Measurements from ENCODE around the gene HNRNPR. TPM values are rescaled to one million over a fixed set of nuclear protein-coding genes. Genes with fewer than 3 reads are reported as not detected.

HNRNPR gene
- total RNA-seq (2022; extraction: Qiagen RNA extraction), result 150 to 219 TPM (median 164 TPM) in 5 replicates

GRCh38 chr1:23344111-23344986 is at the start of gene HNRNPR:
TSS of gene HNRNPR (minus strand) at chr1:23344284. CDS start at chr1:23341008, 3,276 bp downstream.

GRCh38 chr1:23369335-23370013 is 25.4 kb upstream of the HNRNPR start, which contains the start of gene ZNF436:
TSS of gene ZNF436 (minus strand) at chr1:23369836. CDS start at chr1:23368005, 1,831 bp downstream.

Other genes with a start within 250 kb of the HNRNPR start
- gene LUZP1, start 175.4 kb downstream of the HNRNPR start, total RNA-seq (2022; extraction: Qiagen RNA extraction), result 18.8 to 24.8 TPM (median 22.5 TPM) in 5 replicates
- gene HTR1D, start 126.8 kb downstream of the HNRNPR start, total RNA-seq (2022; extraction: Qiagen RNA extraction), result 13.1 to 16.2 TPM (median 14.4 TPM) in 5 replicates
- gene ZNF436, start 25.6 kb upstream of the HNRNPR start, total RNA-seq (2022; extraction: Qiagen RNA extraction), result 4.9 to 5.8 TPM (median 5.3 TPM) in 5 replicates
- 0.41 to 0.72 TPM (median 0.58 TPM) in 5 replicates for gene TCEA3, start 80.5 kb upstream of the HNRNPR start, total RNA-seq (2022; extraction: Qiagen RNA extraction)
- 2.7 to 4.4 TPM (median 4.0 TPM) in 5 replicates for gene ASAP3, start 139.9 kb upstream of the HNRNPR start, total RNA-seq (2022; extraction: Qiagen RNA extraction)
- gene E2F2, start 186.9 kb upstream of the HNRNPR start, total RNA-seq (2022; extraction: Qiagen RNA extraction), result 2.2 to 3.1 TPM (median 2.7 TPM) in 5 replicates
- 322 to 443 TPM (median 373 TPM) in 5 replicates for gene ID3, start 215.2 kb upstream of the HNRNPR start, total RNA-seq (2022; extraction: Qiagen RNA extraction)